ENCODE measurements around the gene ZNF329. TPM values are rescaled to one million over a fixed set of nuclear protein-coding genes. Genes with fewer than 3 reads are reported as not detected.

The ZNF329 gene
- 18.7 and 21.6 TPM in 2 replicates for total RNA-seq

GRCh38 chr19:58150328-58150921 lies at the start of gene ZNF329:
TSS of gene ZNF329 (minus strand) at chr19:58150789. CDS start at chr19:58129503, 21,286 bp downstream.

GRCh38 chr19:58182989-58183816 lies 32.6 kb upstream of the ZNF329 start, which contains the start of gene ZNF274:
TSS of gene ZNF274 (plus strand) at chr19:58183061. CDS start at chr19:58183966, 905 bp downstream.

GRCh38 chr19:58097781-58098681 lies 52.6 kb downstream of the ZNF329 start, which contains the start of gene ZSCAN18:
TSS of gene ZSCAN18 (minus strand) at chr19:58098231. CDS start at chr19:58090267, 7,964 bp downstream.

Other genes with a start within 250 kb of the ZNF329 start
- gene ZNF417, start 234.2 kb downstream of the ZNF329 start, total RNA-seq, result 17.0 and 21.9 TPM in 2 replicates
- 3.9 and 6.3 TPM in 2 replicates for gene ZNF418, start 215.4 kb downstream of the ZNF329 start, total RNA-seq
- 5.3 and 7.5 TPM in 2 replicates for gene ZNF256, start 203.1 kb downstream of the ZNF329 start, total RNA-seq
- gene C19orf18, start 176.3 kb downstream of the ZNF329 start, total RNA-seq, result not detected in 2 replicates
- 19.5 and 25.9 TPM in 2 replicates for gene ZNF606, start 148.0 kb downstream of the ZNF329 start, total RNA-seq
- gene ZSCAN1, start 116.8 kb downstream of the ZNF329 start, total RNA-seq, result not detected in 2 replicates
- 7.3 and 8.0 TPM in 2 replicates for gene ZNF135, start 91.5 kb downstream of the ZNF329 start, total RNA-seq
- gene ZSCAN18, start 52.6 kb downstream of the ZNF329 start, total RNA-seq, result 59.3 and 61.7 TPM in 2 replicates
- 22.0 and 28.7 TPM in 2 replicates for gene ZNF274, start 32.3 kb upstream of the ZNF329 start, total RNA-seq
- gene ZNF544, start 78.1 kb upstream of the ZNF329 start, total RNA-seq, result 33.3 and 46.7 TPM in 2 replicates
- gene ZNF8, start 128.2 kb upstream of the ZNF329 start, total RNA-seq, result 11.3 and 12.8 TPM in 2 replicates
- 26.4 and 31.9 TPM in 2 replicates for gene ERVK3-1, start 154.6 kb upstream of the ZNF329 start, total RNA-seq
- 3.4 and 3.6 TPM in 2 replicates for gene ZSCAN22, start 176.2 kb upstream of the ZNF329 start, total RNA-seq
- gene A1BG, start 202.7 kb upstream of the ZNF329 start, total RNA-seq, result 3.2 and 9.2 TPM in 2 replicates
- 0.81 and 1.2 TPM in 2 replicates for gene ZNF497, start 212.0 kb upstream of the ZNF329 start, total RNA-seq
- gene ZNF837, start 230.2 kb upstream of the ZNF329 start, total RNA-seq, result 3.2 and 3.6 TPM in 2 replicates
- gene RPS5, start 236.5 kb upstream of the ZNF329 start, total RNA-seq, result 1,108 and 1,201 TPM in 2 replicates
- 0.32 TPM in 1 of 2 replicates, not detected in the other for gene RNF225, start 244.9 kb upstream of the ZNF329 start, total RNA-seq

Data from hair follicle dermal papilla cell (primary cell).